Measurements from ENCODE around the gene VAC14.

VAC14 gene

GRCh38 chr16:70703041-70703834, 97.7 kb downstream of the VAC14 start:
- DNase-seq, result peak; percentile 88

GRCh38 chr16:70702624-70703023, 98.3 kb downstream of the VAC14 start:
- DNase-seq, result no peak

GRCh38 chr16:70701998-70702397, 99.0 kb downstream of the VAC14 start:
- no peak for DNase-seq

- no peak for DNase-seq
Observed at GRCh38 chr16:70701596-70701995, 99.4 kb downstream of the VAC14 start.

- DNase-seq, result no peak
Observed at GRCh38 chr16:70701036-70701435, 99.9 kb downstream of the VAC14 start.

GRCh38 chr16:70700101-70701020, 100.6 kb downstream of the VAC14 start:
- peak; percentile 34 for DNase-seq

- no peak for DNase-seq
Observed at GRCh38 chr16:70699696-70700095, 101.3 kb downstream of the VAC14 start.

GRCh38 chr16:70698901-70699300, 102.1 kb downstream of the VAC14 start:
- no peak for DNase-seq

GRCh38 chr16:70697594-70698170, 103.3 kb downstream of the VAC14 start:
- DNase-seq, result no peak

GRCh38 chr16:70696952-70697593, 103.9 kb downstream of the VAC14 start:
- no peak for DNase-seq

GRCh38 chr16:70696355-70696754, 104.6 kb downstream of the VAC14 start:
- DNase-seq, result no peak

GRCh38 chr16:70695331-70696070, 105.5 kb downstream of the VAC14 start:
- DNase-seq, result no peak

- DNase-seq, result peak; percentile 59
Observed at GRCh38 chr16:70694868-70695218, 106.1 kb downstream of the VAC14 start.

GRCh38 chr16:70694088-70694867, 106.7 kb downstream of the VAC14 start:
- peak; percentile 59 for DNase-seq

- DNase-seq, result peak; percentile 69
Observed at GRCh38 chr16:70692873-70693671, 107.9 kb downstream of the VAC14 start.

GRCh38 chr16:70692130-70692872, 108.7 kb downstream of the VAC14 start:
- DNase-seq, result no peak

GRCh38 chr16:70691223-70692129, 109.5 kb downstream of the VAC14 start:
- peak; percentile 90 for DNase-seq

GRCh38 chr16:70689970-70690891, 110.7 kb downstream of the VAC14 start:
- no peak for DNase-seq
